ENCODE data around the gene MRPL45. TPM values are rescaled to one million over a fixed set of nuclear protein-coding genes. Genes with fewer than 3 reads are reported as not detected.

MRPL45 gene
- 35.6 and 43.6 TPM in 2 replicates for total RNA-seq

GRCh38 chr17:38296834-38297517 is at the start of gene MRPL45:
TSS of gene MRPL45 (plus strand) at chr17:38297168. CDS start at chr17:38297184, 16 bp downstream.

GRCh38 chr17:38343608-38344419 is 46.8 kb downstream of the MRPL45 start, which contains the start of gene GPR179:
TSS of gene GPR179 (minus strand) at chr17:38343956. CDS start at chr17:38343789, 167 bp downstream.

GRCh38 chr17:38351412-38352222 is 54.6 kb downstream of the MRPL45 start, which contains the start of gene SOCS7:
TSS of gene SOCS7 (plus strand) at chr17:38351844. CDS start at chr17:38352053, 209 bp downstream.

Other genes with a start within 250 kb of the MRPL45 start
- not detected in 2 replicates for gene TBC1D3C, start 228.5 kb upstream of the MRPL45 start, total RNA-seq
- gene TBC1D3E, start 169.2 kb upstream of the MRPL45 start, total RNA-seq, result not detected in 2 replicates
- gene TBC1D3, start 104.6 kb upstream of the MRPL45 start, total RNA-seq, result not detected in 2 replicates
- gene GPR179, start 46.8 kb downstream of the MRPL45 start, total RNA-seq, result under 0.01 TPM in 1 of 2 replicates, not detected in the other
- gene SOCS7, start 54.7 kb downstream of the MRPL45 start, total RNA-seq, result 20.4 and 35.9 TPM in 2 replicates
- 24.3 and 39.5 TPM in 2 replicates for gene ARHGAP23, start 131.3 kb downstream of the MRPL45 start, total RNA-seq

Measured in placental epithelial cell (primary cell).